ENCODE data around the gene MTAP. TPM values are rescaled to one million over a fixed set of nuclear protein-coding genes. Genes with fewer than 3 reads are reported as not detected.

The MTAP gene
- total and polyA plus RNA-seq, 9 of the 15 experiments (the other 6 are each of a cell fraction or from before 2014, with no cell fraction given) = 0.07 TPM; not detected in 8

- H3K4me3 ChIP-seq = no peak overlapping the region
- no peaks in the 10 kb centered on the region for H3K9me1 ChIP-seq (ENCODE audit: control insufficient read depth, insufficient read depth, low read length)
- no peak for DNase-seq (ENCODE audit: extremely low read depth in 1 of 4, low spot score in 3 of 4)
- in situ Hi-C loops (cut with MboI) (no loop called here), intact Hi-C loops (cut with micrococcal nuclease) (no loop called here)
- H3K79me2 ChIP-seq (ENCODE audit: control insufficient read depth, insufficient read depth, low read length) = no peaks in the 10 kb centered on the region
- no peak overlapping the region for H3K4me2 ChIP-seq (ENCODE audit: insufficient read depth, low read length)
- no peaks in the 10 kb centered on the region for H3K9me3 ChIP-seq (replicated peaks; ENCODE audit: control insufficient read depth, insufficient read depth, low read depth, low read length)
- whole genome bisulfite sequencing (ENCODE audit: insufficient coverage, low coverage, missing lambda C conversion rate) = no CpG with 5 or more reads among the region's 2 CpGs
- TF ChIP-seq, protein P1, sequence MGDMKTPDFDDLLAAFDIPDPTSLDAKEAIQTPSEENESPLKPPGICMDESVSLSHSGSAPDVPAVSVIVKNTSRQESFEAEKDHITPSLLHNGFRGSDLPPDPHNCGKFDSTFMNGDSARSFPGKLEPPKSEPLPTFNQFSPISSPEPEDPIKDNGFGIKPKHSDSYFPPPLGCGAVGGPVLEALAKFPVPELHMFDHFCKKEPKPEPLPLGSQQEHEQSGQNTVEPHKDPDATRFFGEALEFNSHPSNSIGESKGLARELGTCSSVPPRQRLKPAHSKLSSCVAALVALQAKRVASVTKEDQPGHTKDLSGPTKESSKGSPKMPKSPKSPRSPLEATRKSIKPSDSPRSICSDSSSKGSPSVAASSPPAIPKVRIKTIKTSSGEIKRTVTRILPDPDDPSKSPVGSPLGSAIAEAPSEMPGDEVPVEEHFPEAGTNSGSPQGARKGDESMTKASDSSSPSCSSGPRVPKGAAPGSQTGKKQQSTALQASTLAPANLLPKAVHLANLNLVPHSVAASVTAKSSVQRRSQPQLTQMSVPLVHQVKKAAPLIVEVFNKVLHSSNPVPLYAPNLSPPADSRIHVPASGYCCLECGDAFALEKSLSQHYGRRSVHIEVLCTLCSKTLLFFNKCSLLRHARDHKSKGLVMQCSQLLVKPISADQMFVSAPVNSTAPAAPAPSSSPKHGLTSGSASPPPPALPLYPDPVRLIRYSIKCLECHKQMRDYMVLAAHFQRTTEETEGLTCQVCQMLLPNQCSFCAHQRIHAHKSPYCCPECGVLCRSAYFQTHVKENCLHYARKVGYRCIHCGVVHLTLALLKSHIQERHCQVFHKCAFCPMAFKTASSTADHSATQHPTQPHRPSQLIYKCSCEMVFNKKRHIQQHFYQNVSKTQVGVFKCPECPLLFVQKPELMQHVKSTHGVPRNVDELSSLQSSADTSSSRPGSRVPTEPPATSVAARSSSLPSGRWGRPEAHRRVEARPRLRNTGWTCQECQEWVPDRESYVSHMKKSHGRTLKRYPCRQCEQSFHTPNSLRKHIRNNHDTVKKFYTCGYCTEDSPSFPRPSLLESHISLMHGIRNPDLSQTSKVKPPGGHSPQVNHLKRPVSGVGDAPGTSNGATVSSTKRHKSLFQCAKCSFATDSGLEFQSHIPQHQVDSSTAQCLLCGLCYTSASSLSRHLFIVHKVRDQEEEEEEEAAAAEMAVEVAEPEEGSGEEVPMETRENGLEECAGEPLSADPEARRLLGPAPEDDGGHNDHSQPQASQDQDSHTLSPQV (IDR thresholded peaks at IDR 0.05) = no peak
- TF ChIP-seq HDAC6 (IDR thresholded peaks at IDR 0.05; ENCODE audit: low read depth, low read length) (no peak), U2AF1 (optimal IDR thresholded peaks at IDR 0.05; ENCODE audit: low read depth, low read length) (no peak), PTRF (tag; IDR thresholded peaks at IDR 0.05) (no peak), SIN3A (IDR thresholded peaks at IDR 0.05; ENCODE audit: borderline replicate concordance in 2 of 2, control insufficient read depth in 1 of 2, low read depth in 2 of 2, low read length in 2 of 2) (no peak), SRSF9 (IDR thresholded peaks at IDR 0.05; ENCODE audit: borderline replicate concordance, low read depth, low read length) (no peak), TBL1XR1 (IDR thresholded peaks at IDR 0.05; ENCODE audit: low read length in 2 of 2) (no peak), MXI1 (IDR thresholded peaks at IDR 0.05; ENCODE audit: low read depth, low read length) (no peak), ZNF76 (CRISPR knock-in tag; IDR thresholded peaks at IDR 0.05; ENCODE audit: borderline replicate concordance) (no peak), FOXP1 (CRISPR knock-in tag; IDR thresholded peaks at IDR 0.05) (no peak), KLF1 (tag; IDR thresholded peaks at IDR 0.05) (no peak), ZNF232 (CRISPR knock-in tag; IDR thresholded peaks at IDR 0.05) (no peak), SIN3B (IDR thresholded peaks at IDR 0.05; ENCODE audit: low read depth) (no peak), KDM2B (CRISPR knock-in tag; IDR thresholded peaks at IDR 0.05) (no peak), ELF2 (CRISPR knock-in tag; IDR thresholded peaks at IDR 0.05) (no peak), SMAD1 (IDR thresholded peaks at IDR 0.05; ENCODE audit: low read depth, low read length, partially characterized antibody) (no peak)
- H3K4me1 ChIP-seq (replicated peaks in 1 of 2; ENCODE audit: control insufficient read depth in 2 of 2, insufficient read depth in 2 of 2, low read length in 2 of 2) = no peaks in the 10 kb centered on the region
- BruUV-seq (replicated peaks) = no TSS peak
- H2AFZ ChIP-seq (ENCODE audit: low read depth, low read length) = no peak overlapping the region
- H3K9ac ChIP-seq (ENCODE audit: insufficient read depth in 1 of 2, low read depth in 2 of 2, low read length in 2 of 2) = no peak overlapping the region
- H3K27ac ChIP-seq (ENCODE audit: extremely low read depth, low read depth, low read length) = no peak overlapping the region
- no peaks in the 10 kb centered on the region for H3K27me3 ChIP-seq (ENCODE audit: control insufficient read depth in 2 of 2, insufficient read depth in 2 of 2, low read length in 2 of 2)
- no peak for FAIRE-seq
- no peaks in the 10 kb centered on the region for H4K20me1 ChIP-seq (replicated peaks; ENCODE audit: control insufficient read depth, insufficient read depth, low read length)
- no peak for ATAC-seq
- ChIA-PET POLR2A (no interaction called here), CTCF (ENCODE audit: low intra/inter-chr PET ratio) (no interaction called here)
- H3K36me3 ChIP-seq (ENCODE audit: control insufficient read depth, insufficient read depth, low read length) = no peaks in the 10 kb centered on the region
Observed at GRCh38 chr9:21840647-21841046, 38.2 kb downstream of the MTAP start.
